Left ventricle myocardium inferior (tissue), 1 donor: ENCODE data around the gene HAPSTR1. TPM values are rescaled to one million over a fixed set of nuclear protein-coding genes. Genes with fewer than 3 reads are reported as not detected.
A peak's percentile ranks its signal among the peaks of the same experiment; 100 is the strongest.

Experiments used
- DNase-seq: peaks from one replicate; pipeline ENCODE4 v3.0.0-alpha.2; 2020
- H3K27ac ChIP-seq: fragments of 200-600 bp; replicated peaks from 2 replicates; pipeline ENCODE4 v1.8.0; 2021
- H3K27me3 ChIP-seq: fragments of 200-600 bp; 2 replicates; pipeline ENCODE4 v1.8.0; 2021; ENCODE audit warnings: low read depth
- H3K36me3 ChIP-seq: fragments of 200-600 bp; 2 replicates; pipeline ENCODE4 v1.8.0; 2021
- H3K4me1 ChIP-seq: fragments of 200-600 bp; 2 replicates; pipeline ENCODE4 v1.8.0; 2021
- H3K4me3 ChIP-seq: fragments of 200-600 bp; 2 replicates; pipeline ENCODE4 v1.8.0; 2021; ENCODE audit warnings: mild to moderate bottlenecking, moderate library complexity
- H3K9me3 ChIP-seq: fragments of 200-600 bp; replicated peaks from 2 replicates; pipeline ENCODE4 v1.8.0; 2021
- intact Hi-C: fragments of 100-400 bp; cut with micrococcal nuclease; formaldehyde crosslinking; loops from one replicate; pipeline ENCODE4 v1.11.0; 2022
- total RNA-seq: library from RNA; stranded (reverse); fragmentation: NEBNext Ultra II Directional; extraction: Animal tissue kit (Norgen Biotek cat#: 25700); gene quantifications from one replicate; pipeline ENCODE4 v1.2.1, GENCODE V29; 2021
- TF ChIP-seq, protein P1 (sequence below): fragments of 200-600 bp; IDR thresholded peaks from 2 replicates; pipeline ENCODE4 v1.8.0; 2021; ENCODE audit warnings: antibody characterized with exemption, mild to moderate bottlenecking, borderline replicate concordance
- donor health status: DM: no; HTN: yes; CAD: no; lungs with severe emphysema.

Gene HAPSTR1
- total RNA-seq, 1 donor from 2014 or later: 52.3 TPM

DNA sequence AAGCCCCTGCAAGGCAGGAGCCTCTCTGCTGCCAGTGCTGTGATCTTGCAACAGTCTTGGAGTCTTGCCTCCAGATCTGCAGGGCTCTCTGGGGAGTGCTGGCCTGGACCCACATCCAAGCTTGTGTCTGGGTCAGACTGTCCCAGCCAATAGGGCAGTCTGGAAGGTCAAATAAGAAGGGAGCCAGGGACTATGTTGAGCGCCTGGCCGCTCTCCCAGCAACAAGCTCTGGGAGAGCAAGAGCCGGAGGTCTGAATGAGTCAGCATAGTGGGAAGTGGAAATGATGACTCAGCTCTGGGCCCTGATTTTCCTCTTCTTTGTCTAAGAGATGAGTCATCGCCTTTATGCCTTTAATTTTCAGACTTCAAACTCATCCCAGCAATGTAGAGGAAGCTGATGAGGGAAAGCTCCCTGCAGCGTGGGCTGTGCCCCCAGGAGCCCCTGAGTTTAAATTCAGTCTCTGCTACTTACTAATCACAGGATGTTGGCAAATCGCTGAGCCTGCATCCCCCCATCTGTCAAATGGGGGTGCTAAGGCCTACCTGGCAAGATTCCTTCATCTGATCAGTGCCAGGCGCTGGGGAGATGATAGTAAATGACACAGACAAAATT lies 43.6 kb upstream of the HAPSTR1 start:
- TF ChIP-seq, protein P1, sequence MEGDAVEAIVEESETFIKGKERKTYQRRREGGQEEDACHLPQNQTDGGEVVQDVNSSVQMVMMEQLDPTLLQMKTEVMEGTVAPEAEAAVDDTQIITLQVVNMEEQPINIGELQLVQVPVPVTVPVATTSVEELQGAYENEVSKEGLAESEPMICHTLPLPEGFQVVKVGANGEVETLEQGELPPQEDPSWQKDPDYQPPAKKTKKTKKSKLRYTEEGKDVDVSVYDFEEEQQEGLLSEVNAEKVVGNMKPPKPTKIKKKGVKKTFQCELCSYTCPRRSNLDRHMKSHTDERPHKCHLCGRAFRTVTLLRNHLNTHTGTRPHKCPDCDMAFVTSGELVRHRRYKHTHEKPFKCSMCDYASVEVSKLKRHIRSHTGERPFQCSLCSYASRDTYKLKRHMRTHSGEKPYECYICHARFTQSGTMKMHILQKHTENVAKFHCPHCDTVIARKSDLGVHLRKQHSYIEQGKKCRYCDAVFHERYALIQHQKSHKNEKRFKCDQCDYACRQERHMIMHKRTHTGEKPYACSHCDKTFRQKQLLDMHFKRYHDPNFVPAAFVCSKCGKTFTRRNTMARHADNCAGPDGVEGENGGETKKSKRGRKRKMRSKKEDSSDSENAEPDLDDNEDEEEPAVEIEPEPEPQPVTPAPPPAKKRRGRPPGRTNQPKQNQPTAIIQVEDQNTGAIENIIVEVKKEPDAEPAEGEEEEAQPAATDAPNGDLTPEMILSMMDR: no peak
- DNase-seq: peak; percentile 85
- H3K4me3 ChIP-seq: no peak overlapping the region
- H3K36me3 ChIP-seq: no peaks in the 10 kb centered on the region
- H3K4me1 ChIP-seq: peaks cover 19% of the 10 kb centered on the region
- no peaks in the 10 kb centered on the region for H3K27me3 ChIP-seq
- intact Hi-C loops: no loop called here
- H3K9me3 ChIP-seq: peaks cover 14% of the 10 kb centered on the region
- peak overlapping the region; percentile 82 for H3K27ac ChIP-seq

GRCh38 chr16:9048302-9048700 lies 43.1 kb upstream of the HAPSTR1 start:
- no peak for DNase-seq
- no peaks in the 10 kb centered on the region for H3K36me3 ChIP-seq
- no peak overlapping the region for H3K4me3 ChIP-seq
- peaks cover 24% of the 10 kb centered on the region for H3K4me1 ChIP-seq
- H3K9me3 ChIP-seq: peaks cover 14% of the 10 kb centered on the region
- TF ChIP-seq, protein P1: no peak
- H3K27me3 ChIP-seq: no peaks in the 10 kb centered on the region
- intact Hi-C loops: no loop called here
- peak overlapping the region; percentile 82 for H3K27ac ChIP-seq

DNA sequence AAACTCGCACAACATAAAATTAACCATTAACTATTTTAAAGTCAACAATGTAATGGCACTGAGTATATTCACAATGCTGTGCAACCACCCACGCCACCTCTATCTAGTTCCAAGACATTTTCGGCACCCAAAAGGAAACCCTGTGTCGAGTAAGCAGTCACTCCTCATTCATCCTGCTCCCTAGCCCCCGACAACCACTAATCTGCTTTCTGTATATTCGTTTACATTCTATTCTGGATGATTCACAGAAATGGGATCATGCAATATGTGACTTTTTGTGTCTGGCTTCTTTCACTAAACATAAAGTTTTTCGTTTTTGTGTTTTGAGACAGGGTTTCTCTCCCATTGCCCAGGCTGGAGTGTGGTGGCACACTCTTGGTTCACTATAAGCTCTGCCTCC lies 42.2 kb upstream of the HAPSTR1 start:
- intact Hi-C loops: no loop called here
- no peak overlapping the region for H3K4me3 ChIP-seq
- H3K36me3 ChIP-seq: no peaks in the 10 kb centered on the region
- peaks cover 14% of the 10 kb centered on the region for H3K9me3 ChIP-seq
- peaks cover 34% of the 10 kb centered on the region for H3K4me1 ChIP-seq
- H3K27ac ChIP-seq: no peak overlapping the region
- no peaks in the 10 kb centered on the region for H3K27me3 ChIP-seq
- TF ChIP-seq, protein P1: no peak
- no peak for DNase-seq

DNA sequence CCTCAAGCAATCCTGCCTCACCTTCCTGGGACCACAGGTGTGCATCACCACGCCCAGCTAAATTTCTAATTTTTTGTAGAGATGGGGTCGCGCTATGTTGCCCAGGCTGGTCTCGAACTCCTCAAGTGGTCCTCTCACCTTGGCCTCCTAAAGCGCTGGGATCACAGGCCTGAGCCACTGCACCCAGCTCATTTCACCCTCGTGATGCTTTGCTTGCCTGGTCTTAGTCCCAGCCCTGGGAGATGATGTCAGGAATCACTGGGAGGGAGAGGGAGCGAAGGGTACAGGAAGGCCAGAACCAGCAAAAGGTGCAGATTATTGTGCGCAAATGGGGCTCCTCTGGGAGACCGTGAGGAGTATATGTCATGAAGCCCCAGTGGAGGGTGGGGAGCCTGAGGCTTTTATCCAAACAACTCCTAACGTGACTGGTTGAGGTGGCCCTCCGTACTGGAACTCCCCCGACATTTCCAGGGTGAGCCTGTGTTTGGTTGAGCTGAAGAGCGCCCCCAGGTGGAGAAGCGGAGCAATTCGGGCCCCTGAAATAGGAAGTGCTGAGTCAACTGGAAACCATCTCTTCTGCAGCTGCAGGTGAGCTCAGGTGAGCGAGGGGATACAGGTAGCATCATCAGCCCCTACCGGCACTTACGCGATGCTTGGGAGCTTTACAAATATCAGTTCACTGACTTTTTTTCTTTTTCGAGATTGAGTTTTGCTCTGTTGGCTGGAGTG lies 41.2 kb upstream of the HAPSTR1 start:
- Histone ChIP-seq H3K36me3 (no peaks in the 10 kb centered on the region), H3K4me3 (no peak overlapping the region), H3K9me3 (peaks cover 14% of the 10 kb centered on the region), H3K4me1 (peaks cover 41% of the 10 kb centered on the region), H3K27ac (no peak overlapping the region), H3K27me3 (no peaks in the 10 kb centered on the region)
- no peak for DNase-seq
- intact Hi-C loops: no loop called here
- TF ChIP-seq, protein P1: no peak

GRCh38 chr16:9053006-9053601 lies 38.3 kb upstream of the HAPSTR1 start:
- peak; percentile 25 for DNase-seq
- peaks cover 29% of the 10 kb centered on the region for H3K4me1 ChIP-seq
- TF ChIP-seq, protein P1: no peak
- no peaks in the 10 kb centered on the region for H3K36me3 ChIP-seq
- no peak overlapping the region for H3K27ac ChIP-seq
- no peaks in the 10 kb centered on the region for H3K27me3 ChIP-seq
- H3K4me3 ChIP-seq: peak overlapping the region; percentile 28
- H3K9me3 ChIP-seq: no peaks in the 10 kb centered on the region
- intact Hi-C loops: no loop called here
